Chondrocyte (in vitro differentiated cells): ENCODE data around the gene CCT5. TPM values are rescaled to one million over a fixed set of nuclear protein-coding genes. Genes with fewer than 3 reads are reported as not detected.

Experiments used
- DNase-seq: peaks from one replicate; pipeline ENCODE4 v3.0.0; 2021; ENCODE audit warnings: mixed read lengths, low spot score
- H3K27ac Mint-ChIP-seq: one replicate; pipeline ENCODE4 v1.8.0; 2021; ENCODE audit warnings: mild to moderate bottlenecking, moderate library complexity, mixed read lengths; ENCODE audit not compliant: unreplicated experiment
- H3K27me3 Mint-ChIP-seq: 2 replicates; pipeline ENCODE4 v1.8.0; 2021; ENCODE audit warnings: low read depth, mixed read lengths
- H3K36me3 Mint-ChIP-seq: 2 replicates; pipeline ENCODE4 v1.8.0; 2021; ENCODE audit warnings: low read depth, mixed read lengths
- H3K4me1 Mint-ChIP-seq: 2 replicates; pipeline ENCODE4 v1.8.0; 2021; ENCODE audit warnings: low read depth, mild to moderate bottlenecking, mixed read lengths
- H3K4me3 Mint-ChIP-seq: one replicate; pipeline ENCODE4 v1.8.0; 2021; ENCODE audit warnings: mild to moderate bottlenecking, moderate library complexity, mixed read lengths; ENCODE audit not compliant: unreplicated experiment
- H3K9me3 Mint-ChIP-seq: 2 replicates; pipeline ENCODE4 v1.8.0; 2021; ENCODE audit warnings: low read depth, mixed read lengths
- CTCF ChIP-seq: fragments of 200-600 bp; sonication (generic); IDR thresholded peaks from 2 replicates; pipeline ENCODE4 v1.5.0; 2021; ENCODE audit warnings: antibody characterized with exemption, mild to moderate bottlenecking, moderate library complexity
- total RNA-seq: library from RNA; stranded (reverse); gene quantifications from 3 replicates; pipeline ENCODE4 v1.2.1, GENCODE V29; 2021

The CCT5 gene
- total RNA-seq, 1 donor from 2014 or later: 161 TPM

DNA sequence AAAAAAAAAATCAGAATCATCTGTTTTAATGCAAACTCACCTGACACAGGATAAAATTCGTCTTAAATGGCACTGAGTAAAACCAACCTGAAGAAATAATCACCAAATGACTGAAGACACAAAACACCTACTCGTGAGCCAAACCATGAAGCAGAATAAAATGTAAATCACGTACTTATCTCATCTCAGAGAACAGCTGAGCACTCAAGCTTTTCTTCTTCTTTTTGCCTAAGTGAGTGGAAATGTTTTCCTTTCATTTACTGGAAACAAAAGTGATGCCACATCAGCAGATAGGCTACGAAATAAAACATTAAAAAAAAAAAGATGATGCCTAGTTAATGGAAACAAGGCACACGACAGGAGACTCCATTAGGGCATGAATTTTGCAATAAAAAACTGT, 36.8 kb upstream of the CCT5 start:
- no peak for TF ChIP-seq CTCF
- no peaks in the 10 kb centered on the region for H3K9me3 Mint-ChIP-seq
- DNase-seq: no peak
- no peak overlapping the region for H3K27ac Mint-ChIP-seq
- no peak overlapping the region for H3K4me3 Mint-ChIP-seq
- no peaks in the 10 kb centered on the region for H3K27me3 Mint-ChIP-seq
- H3K4me1 Mint-ChIP-seq: peaks cover 4% of the 10 kb centered on the region
- no peaks in the 10 kb centered on the region for H3K36me3 Mint-ChIP-seq

DNA sequence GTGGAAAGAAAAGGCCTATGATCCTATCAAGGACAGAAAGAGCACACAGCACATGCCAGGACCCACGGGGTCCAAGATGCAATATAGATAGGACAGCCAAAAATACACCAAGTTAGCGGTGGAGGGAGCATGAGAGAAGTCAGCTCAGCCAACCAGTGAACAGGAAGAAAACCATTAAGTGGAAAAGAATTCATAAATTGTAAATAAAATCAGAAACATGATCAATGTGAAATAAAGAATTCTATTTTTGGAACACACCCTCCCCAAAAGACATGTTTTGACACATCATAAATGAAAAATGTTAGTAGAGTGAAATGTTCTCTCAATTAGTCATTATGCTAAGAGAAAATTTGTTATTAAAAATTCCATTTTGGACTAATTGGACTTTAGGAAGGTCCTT, 36.0 kb upstream of the CCT5 start:
- no peaks in the 10 kb centered on the region for H3K27me3 Mint-ChIP-seq
- no peak overlapping the region for H3K4me3 Mint-ChIP-seq
- no peak for TF ChIP-seq CTCF
- no peaks in the 10 kb centered on the region for H3K36me3 Mint-ChIP-seq
- H3K27ac Mint-ChIP-seq: no peak overlapping the region
- peaks cover 4% of the 10 kb centered on the region for H3K4me1 Mint-ChIP-seq
- H3K9me3 Mint-ChIP-seq: no peaks in the 10 kb centered on the region
- no peak for DNase-seq

- no peak for DNase-seq
- Mint-ChIP-seq H3K4me1 (peaks cover 4% of the 10 kb centered on the region), H3K36me3 (no peaks in the 10 kb centered on the region), H3K27me3 (no peaks in the 10 kb centered on the region), H3K27ac (no peak overlapping the region), H3K9me3 (no peaks in the 10 kb centered on the region), H3K4me3 (no peak overlapping the region)
- TF ChIP-seq CTCF: no peak
Measured at GRCh38 chr5:10215366-10215765, 34.7 kb upstream of the CCT5 start.

DNA sequence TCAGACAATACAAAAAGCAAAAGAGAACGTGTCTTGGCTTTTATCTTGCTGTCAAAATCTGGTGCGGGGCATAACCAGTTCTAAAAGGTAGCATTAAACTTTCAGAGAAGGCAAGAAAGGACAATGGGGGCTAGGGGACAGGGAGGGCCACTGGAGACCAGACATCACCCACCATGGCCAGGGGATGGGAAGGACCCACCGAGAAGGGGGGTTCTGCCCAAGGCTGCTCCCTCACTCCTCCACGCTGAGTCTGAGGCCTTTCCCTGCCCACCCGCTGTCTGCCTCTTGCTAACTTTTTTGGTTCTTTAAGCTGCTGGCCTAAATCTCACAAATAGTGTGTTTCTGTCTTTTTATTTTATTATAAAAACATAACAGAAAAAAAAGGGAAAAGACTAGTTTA, 34.0 kb upstream of the CCT5 start:
- H3K36me3 Mint-ChIP-seq: no peaks in the 10 kb centered on the region
- no peak for DNase-seq
- H3K9me3 Mint-ChIP-seq: no peaks in the 10 kb centered on the region
- peaks cover 4% of the 10 kb centered on the region for H3K4me1 Mint-ChIP-seq
- H3K27me3 Mint-ChIP-seq: no peaks in the 10 kb centered on the region
- no peak overlapping the region for H3K27ac Mint-ChIP-seq
- TF ChIP-seq CTCF: no peak
- H3K4me3 Mint-ChIP-seq: no peak overlapping the region

GRCh38 chr5:10218658-10219057, 31.4 kb upstream of the CCT5 start:
- no peak for DNase-seq
- no peak for TF ChIP-seq CTCF
- Mint-ChIP-seq H3K4me3 (no peak overlapping the region), H3K4me1 (peaks cover 18% of the 10 kb centered on the region), H3K36me3 (no peaks in the 10 kb centered on the region), H3K27ac (no peak overlapping the region), H3K27me3 (no peaks in the 10 kb centered on the region), H3K9me3 (no peaks in the 10 kb centered on the region)
